Thoracic aorta (tissue), 2 donors: ENCODE measurements around the gene RASD2. TPM values are rescaled to one million over a fixed set of nuclear protein-coding genes. Genes with fewer than 3 reads are reported as not detected.

Source experiments
- ATAC-seq: fragments of 150-250 bp; one replicate; pipeline ENCODE4 v1.8.0; 2017; ENCODE audit warnings: low read depth; ENCODE audit not compliant: insufficient number of reproducible peaks, low FRiP score
- DNase-seq: peaks from one replicate; pipeline ENCODE4 v3.0.0-alpha.2; 2020; ENCODE audit warnings: low spot score
- H3K27ac ChIP-seq, 2 donors: fragments of 200-600 bp; sonication (generic); 1 replicate in 1 of 2; 2 replicates in 1 of 2; pipeline ENCODE4 v1.5.1; 2016; ENCODE audit warnings: mild to moderate bottlenecking in 2 of 2, moderate library complexity in 2 of 2
- H3K27me3 ChIP-seq: fragments of 200-600 bp; sonication (generic); replicated peaks from 2 replicates; pipeline ENCODE4 v1.6.0; 2016; ENCODE audit warnings: mild to moderate bottlenecking; ENCODE audit not compliant: insufficient read depth
- H3K36me3 ChIP-seq: fragments of 200-600 bp; sonication (generic); one replicate; pipeline ENCODE4 v1.5.1; 2016
- H3K4me1 ChIP-seq, 2 donors: fragments of 200-600 bp; sonication (generic); 1 replicate in 1 of 2; 2 replicates in 1 of 2; pipeline versions ENCODE4 v1.5.1 to v1.6.0; 2016; ENCODE audit warnings: low read depth in 2 of 2, mild to moderate bottlenecking in 1 of 2; ENCODE audit not compliant: control insufficient read depth in 1 of 2
- H3K4me3 ChIP-seq: fragments of 200-600 bp; sonication (generic); 2 replicates; pipeline ENCODE4 v1.5.1; 2016; ENCODE audit warnings: mild to moderate bottlenecking
- H3K9me3 ChIP-seq: fragments of 200-600 bp; sonication (generic); 2 replicates; pipeline ENCODE4 v1.5.1; 2016
- total RNA-seq, 2 donors: library from RNA; depleted of rRNA; stranded (reverse); fragments of >200 nt; gene quantifications; one replicate each; pipeline versions ENCODE4 v1.1.0 to v1.2.3, GENCODE V29; 2016
- TF ChIP-seq, protein P1 (sequence below): fragments of 200-600 bp; sonication (generic); IDR thresholded peaks from one replicate; pipeline ENCODE4 v1.5.1; 2019; ENCODE audit warnings: antibody characterized with exemption

RASD2 gene
- total RNA-seq, 2 donors from 2014 or later: 14.0 to 18.8 TPM

DNA sequence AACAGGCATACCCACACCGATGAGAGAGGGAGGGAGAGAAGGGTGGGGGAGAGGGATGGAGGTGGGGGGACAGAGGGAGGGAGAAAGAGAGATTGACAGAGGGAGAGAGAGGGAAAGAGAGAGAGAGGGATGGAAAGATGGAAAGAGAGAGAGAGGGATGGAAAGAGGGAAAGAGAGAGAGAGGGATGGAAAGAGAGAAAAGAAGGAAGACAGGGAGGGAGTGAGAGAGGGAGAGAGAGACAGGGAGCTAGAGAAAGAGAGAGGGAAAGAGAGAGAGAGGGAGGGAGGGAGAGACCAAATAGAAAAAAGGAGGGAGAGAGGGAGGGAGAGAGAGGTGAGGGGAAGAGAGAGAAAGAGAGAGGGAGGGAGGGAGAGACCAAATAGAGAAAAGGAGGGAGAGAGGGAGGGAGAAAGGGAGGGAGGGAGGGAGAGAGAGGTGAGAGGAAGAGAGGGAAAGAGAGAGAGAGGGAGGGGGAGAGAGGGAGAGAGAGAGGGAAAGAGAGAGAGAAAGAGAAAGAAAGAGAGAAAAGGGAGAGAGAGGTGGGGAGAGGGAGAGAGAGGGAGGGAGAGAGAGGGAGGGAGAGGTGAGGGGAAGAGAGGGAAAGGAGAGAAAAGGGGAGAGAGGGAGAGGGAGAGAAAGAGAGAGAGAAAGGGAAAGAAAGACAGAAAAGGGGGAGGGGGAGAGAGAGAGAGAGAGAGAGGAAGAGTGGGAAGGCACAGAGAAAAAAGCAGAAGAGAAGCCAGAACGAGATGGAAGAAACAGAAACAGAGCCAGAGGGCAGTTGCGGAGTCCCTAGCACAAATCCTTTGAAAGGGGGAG is 52.6 kb downstream of the RASD2 start:
- TF ChIP-seq, protein P1, sequence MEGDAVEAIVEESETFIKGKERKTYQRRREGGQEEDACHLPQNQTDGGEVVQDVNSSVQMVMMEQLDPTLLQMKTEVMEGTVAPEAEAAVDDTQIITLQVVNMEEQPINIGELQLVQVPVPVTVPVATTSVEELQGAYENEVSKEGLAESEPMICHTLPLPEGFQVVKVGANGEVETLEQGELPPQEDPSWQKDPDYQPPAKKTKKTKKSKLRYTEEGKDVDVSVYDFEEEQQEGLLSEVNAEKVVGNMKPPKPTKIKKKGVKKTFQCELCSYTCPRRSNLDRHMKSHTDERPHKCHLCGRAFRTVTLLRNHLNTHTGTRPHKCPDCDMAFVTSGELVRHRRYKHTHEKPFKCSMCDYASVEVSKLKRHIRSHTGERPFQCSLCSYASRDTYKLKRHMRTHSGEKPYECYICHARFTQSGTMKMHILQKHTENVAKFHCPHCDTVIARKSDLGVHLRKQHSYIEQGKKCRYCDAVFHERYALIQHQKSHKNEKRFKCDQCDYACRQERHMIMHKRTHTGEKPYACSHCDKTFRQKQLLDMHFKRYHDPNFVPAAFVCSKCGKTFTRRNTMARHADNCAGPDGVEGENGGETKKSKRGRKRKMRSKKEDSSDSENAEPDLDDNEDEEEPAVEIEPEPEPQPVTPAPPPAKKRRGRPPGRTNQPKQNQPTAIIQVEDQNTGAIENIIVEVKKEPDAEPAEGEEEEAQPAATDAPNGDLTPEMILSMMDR: no peak
- H3K9me3 ChIP-seq: no peaks in the 10 kb centered on the region
- ATAC-seq (no peak), DNase-seq (no peak)
- no peaks in the 10 kb centered on the region for H3K36me3 ChIP-seq
- no peak overlapping the region for H3K27ac ChIP-seq
- H3K4me1 ChIP-seq: no peaks in the 10 kb centered on the region
- no peak overlapping the region for H3K4me3 ChIP-seq
- no peaks in the 10 kb centered on the region for H3K27me3 ChIP-seq

GRCh38 chr22:35593891-35594470 is 53.4 kb downstream of the RASD2 start:
- H3K27ac ChIP-seq: no peak overlapping the region

DNA sequence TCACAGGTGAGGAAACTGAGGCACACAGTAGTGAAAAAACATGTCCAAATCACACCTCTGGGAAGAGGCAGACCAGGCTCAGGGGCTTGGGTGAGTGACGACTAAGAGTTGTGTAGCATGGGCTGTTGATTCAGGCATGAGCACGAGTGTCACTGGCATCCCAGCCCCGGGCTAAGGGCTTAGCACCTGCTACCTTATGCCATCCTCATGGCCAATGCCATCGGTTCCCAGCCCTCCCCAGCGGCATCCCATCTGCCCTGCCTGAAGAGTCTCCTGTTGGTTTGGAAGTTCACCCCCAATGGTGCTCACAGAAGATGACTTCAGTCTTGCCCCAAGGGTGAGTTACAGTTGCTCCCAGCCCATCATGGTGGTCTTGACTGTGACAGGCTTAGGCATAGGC is 54.1 kb downstream of the RASD2 start:
- no peak overlapping the region for H3K27ac ChIP-seq
- no peaks in the 10 kb centered on the region for H3K36me3 ChIP-seq
- no peaks in the 10 kb centered on the region for H3K4me1 ChIP-seq
- DNase-seq (no peak), ATAC-seq (no peak)
- H3K4me3 ChIP-seq: no peak overlapping the region
- no peaks in the 10 kb centered on the region for H3K9me3 ChIP-seq
- TF ChIP-seq, protein P1: no peak
- H3K27me3 ChIP-seq: no peaks in the 10 kb centered on the region

More at GRCh38 chr22:35593891-35594470, 53.4 kb downstream of the RASD2 start:
- ATAC-seq (no peak), DNase-seq (no peak)
- no peaks in the 10 kb centered on the region for H3K4me1 ChIP-seq
- H3K4me3 ChIP-seq: no peak overlapping the region
- TF ChIP-seq, protein P1: no peak
- H3K9me3 ChIP-seq: no peaks in the 10 kb centered on the region
- H3K36me3 ChIP-seq: no peaks in the 10 kb centered on the region
- H3K27me3 ChIP-seq: no peaks in the 10 kb centered on the region

- no peak overlapping the region for H3K27ac ChIP-seq
- ATAC-seq (no peak), DNase-seq (no peak)
- H3K36me3 ChIP-seq: no peaks in the 10 kb centered on the region
- no peaks in the 10 kb centered on the region for H3K27me3 ChIP-seq
- no peaks in the 10 kb centered on the region for H3K9me3 ChIP-seq
- TF ChIP-seq, protein P1: no peak
- no peaks in the 10 kb centered on the region for H3K4me1 ChIP-seq
- no peak overlapping the region for H3K4me3 ChIP-seq
Measured at GRCh38 chr22:35596821-35597220, 56.2 kb downstream of the RASD2 start.

DNA sequence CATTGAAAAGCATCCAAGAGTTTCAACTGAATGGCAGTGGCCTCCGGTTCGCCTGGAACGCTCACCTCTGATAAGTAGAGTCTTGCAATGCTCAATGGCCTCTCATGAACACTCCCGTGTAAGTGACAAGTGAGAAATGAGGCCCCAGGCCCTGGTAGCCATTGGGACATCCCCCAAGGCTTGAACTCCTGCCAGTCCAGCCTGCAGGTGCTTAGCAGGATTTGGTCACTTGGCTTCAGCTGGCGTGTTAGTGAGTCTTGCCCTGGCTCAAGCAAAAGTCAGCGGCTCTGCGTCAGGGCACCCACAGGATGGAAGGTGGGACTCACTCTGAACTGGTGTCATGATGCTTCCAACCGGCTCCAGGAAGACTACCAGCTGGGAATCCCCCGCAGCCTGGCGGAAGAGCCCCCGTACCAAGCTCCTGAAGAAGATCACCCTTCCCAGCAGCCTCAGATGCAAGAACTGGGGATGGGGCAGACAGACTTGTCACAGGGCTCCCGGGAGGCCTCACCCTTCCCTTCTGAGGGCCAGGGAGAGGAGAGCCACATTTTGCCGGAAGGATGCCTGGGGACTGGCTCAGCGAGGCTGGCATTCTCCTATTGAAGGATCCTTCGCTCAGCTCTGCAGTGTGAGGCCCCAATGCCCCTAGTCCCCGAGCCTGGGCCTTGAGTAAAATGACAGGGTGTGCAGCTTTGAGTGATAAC is 57.2 kb downstream of the RASD2 start:
- H3K36me3 ChIP-seq: no peaks in the 10 kb centered on the region
- no peak for DNase-seq
- H3K27ac ChIP-seq: no peak overlapping the region
- TF ChIP-seq, protein P1: no peak
- H3K4me3 ChIP-seq: no peak overlapping the region
- H3K9me3 ChIP-seq: no peaks in the 10 kb centered on the region
- no peak for ATAC-seq
- H3K27me3 ChIP-seq: no peaks in the 10 kb centered on the region
- no peaks in the 10 kb centered on the region for H3K4me1 ChIP-seq
